Measurements from ENCODE around the gene RPH3AL.

The RPH3AL gene

GRCh38 chr17:325270-326009 lies 27.2 kb downstream of the RPH3AL start:
- no peak for DNase-seq (ENCODE audit: low spot score)
- in situ Hi-C loops (cut with MboI; ENCODE audit: low pct_unique_long_range_greater_than_20kb, low sequenced_read_pairs, unreplicated experiment): no loop called here
- TF ChIP-seq CTCF (IDR thresholded peaks at IDR 0.05; ENCODE audit: extremely low read depth, insufficient read depth, missing control alignments): no peak

GRCh38 chr17:323721-324571 lies 28.7 kb downstream of the RPH3AL start:
- no peak for TF ChIP-seq CTCF (IDR thresholded peaks at IDR 0.05; ENCODE audit: extremely low read depth, insufficient read depth, missing control alignments)
- in situ Hi-C loops (cut with MboI; ENCODE audit: low pct_unique_long_range_greater_than_20kb, low sequenced_read_pairs, unreplicated experiment): no loop called here
- no peak for DNase-seq (ENCODE audit: low spot score)

GRCh38 chr17:323181-323580 lies 29.4 kb downstream of the RPH3AL start:
- no peak for TF ChIP-seq CTCF (IDR thresholded peaks at IDR 0.05; ENCODE audit: extremely low read depth, insufficient read depth, missing control alignments)
- no peak for DNase-seq (ENCODE audit: low spot score)
- in situ Hi-C loops (cut with MboI; ENCODE audit: low pct_unique_long_range_greater_than_20kb, low sequenced_read_pairs, unreplicated experiment): no loop called here

- TF ChIP-seq CTCF (IDR thresholded peaks at IDR 0.05; ENCODE audit: extremely low read depth, insufficient read depth, missing control alignments): no peak
- no peak for DNase-seq (ENCODE audit: low spot score)
- in situ Hi-C loops (cut with MboI; ENCODE audit: low pct_unique_long_range_greater_than_20kb, low sequenced_read_pairs, unreplicated experiment): no loop called here
These were observed 30.4 kb downstream of the RPH3AL start for GRCh38 chr17:322006-322780.

GRCh38 chr17:321386-321941 lies 31.1 kb downstream of the RPH3AL start:
- no peak for DNase-seq (ENCODE audit: low spot score)
- in situ Hi-C loops (cut with MboI; ENCODE audit: low pct_unique_long_range_greater_than_20kb, low sequenced_read_pairs, unreplicated experiment): no loop called here
- no peak for TF ChIP-seq CTCF (IDR thresholded peaks at IDR 0.05; ENCODE audit: extremely low read depth, insufficient read depth, missing control alignments)

GRCh38 chr17:320809-321385 lies 31.7 kb downstream of the RPH3AL start:
- TF ChIP-seq CTCF (IDR thresholded peaks at IDR 0.05; ENCODE audit: extremely low read depth, insufficient read depth, missing control alignments): no peak
- DNase-seq (ENCODE audit: low spot score): no peak
- in situ Hi-C loops (cut with MboI; ENCODE audit: low pct_unique_long_range_greater_than_20kb, low sequenced_read_pairs, unreplicated experiment): no loop called here

All from GM13977 (cell line).